HCT116 (cell line): ENCODE measurements around the gene PRKCH.

ENCODE experiments used
- CTCF ChIP-seq, 3 experiments: fragments of 200-600 bp in 1 of 3; sonication (generic) in 1 of 3; IDR thresholded peaks in 2 of 3; conservative IDR thresholded peaks in 1 of 3; 2 replicates each; pipeline ENCODE4 v1.5.1; 2012 to 2017; ENCODE audit warnings: low read depth in 2 of 3, low read length in 2 of 3, antibody characterized with exemption in 1 of 3, borderline replicate concordance in 1 of 3, control low read depth in 1 of 3, mild to moderate bottlenecking in 1 of 3, mixed read lengths in 1 of 3, mixed run types in 1 of 3, moderate library complexity in 1 of 3; ENCODE audit not compliant: insufficient read depth in 1 of 3
- EZH2 ChIP-seq: fragments of 200-600 bp; sonication (generic); IDR thresholded peaks from 2 replicates; pipeline ENCODE4 v1.6.1; 2017; ENCODE audit warnings: antibody characterized with exemption, mixed run types
- SIN3A ChIP-seq: IDR thresholded peaks from 2 replicates; pipeline ENCODE4 v1.6.1; 2012; ENCODE audit warnings: low read depth
- TCF7L2 ChIP-seq: IDR thresholded peaks from 2 replicates; pipeline ENCODE4 v1.7.0; 2011; ENCODE audit warnings: borderline replicate concordance, inconsistent platforms; ENCODE audit not compliant: insufficient read depth, insufficient read length; ENCODE audit errors: extremely low read depth
- YY1 ChIP-seq: IDR thresholded peaks from 2 replicates; pipeline ENCODE4 v1.6.1; 2011; ENCODE audit warnings: low read length, low read depth, moderate library complexity, mild to moderate bottlenecking; ENCODE audit not compliant: insufficient replicate concordance; ENCODE audit errors: extremely low read depth

- TF ChIP-seq TCF7L2: no peak
- TF ChIP-seq CTCF (IDR thresholded peaks at IDR 0.05 in 2 of 3, conservative IDR thresholded peaks at IDR 0.05 in 1 of 3; ENCODE audit: borderline replicate concordance in 1 of 3, insufficient read depth in 1 of 3, low read depth in 2 of 3, low read length in 2 of 3): no peak
- TF ChIP-seq YY1: no peak
- TF ChIP-seq SIN3A: no peak
- TF ChIP-seq EZH2: no peak
Measured at GRCh38 chr14:61368114-61368710, 46.8 kb downstream of the PRKCH start.
